ENCODE results near the gene LRRIQ4.

The LRRIQ4 gene

GRCh38 chr3:169848741-169849140, 36.1 kb downstream of the LRRIQ4 start:
- DNase-seq (no peak), ATAC-seq (replicated peaks) (no peak)
- peaks cover 23 to 37% of the 10 kb centered on the region in 2 donors for H3K27me3 Mint-ChIP-seq
- H3K9me3 Mint-ChIP-seq: no peaks in the 10 kb centered on the region
- H3K4me3 Mint-ChIP-seq: no peak overlapping the region
- H3K36me3 Mint-ChIP-seq (ENCODE audit: insufficient read depth): peaks cover 4% of the 10 kb centered on the region
- H3K27ac Mint-ChIP-seq: no peak overlapping the region
- H3K4me1 Mint-ChIP-seq (ENCODE audit: low read depth in 2 of 2): no peaks in the 10 kb centered on the region

- Mint-ChIP-seq H3K4me1 (ENCODE audit: low read depth in 2 of 2) (no peaks in the 10 kb centered on the region), H3K36me3 (ENCODE audit: insufficient read depth) (no peaks in the 10 kb centered on the region), H3K27ac (no peak overlapping the region), H3K9me3 (no peaks in the 10 kb centered on the region), H3K4me3 (no peak overlapping the region), H3K27me3 (peaks cover 32 to 53% of the 10 kb centered on the region in 2 donors)
- ATAC-seq (replicated peaks) (no peak), DNase-seq (no peak)
Observed at GRCh38 chr3:169850618-169851017, 37.9 kb downstream of the LRRIQ4 start.

GRCh38 chr3:169855514-169855913, 42.8 kb downstream of the LRRIQ4 start:
- Mint-ChIP-seq H3K27me3 (peaks cover 24 to 61% of the 10 kb centered on the region in 2 donors), H3K4me1 (ENCODE audit: low read depth in 2 of 2) (no peaks in the 10 kb centered on the region), H3K27ac (no peak overlapping the region), H3K9me3 (no peaks in the 10 kb centered on the region), H3K36me3 (ENCODE audit: insufficient read depth) (no peaks in the 10 kb centered on the region), H3K4me3 (no peak overlapping the region)
- ATAC-seq (replicated peaks) (no peak), DNase-seq (no peak)

GRCh38 chr3:169857811-169858210, 45.1 kb downstream of the LRRIQ4 start:
- Mint-ChIP-seq H3K36me3 (ENCODE audit: insufficient read depth) (no peaks in the 10 kb centered on the region), H3K9me3 (no peaks in the 10 kb centered on the region), H3K4me3 (no peak overlapping the region), H3K27me3 (peaks cover 26 to 57% of the 10 kb centered on the region in 2 donors), H3K4me1 (ENCODE audit: low read depth in 2 of 2) (no peaks in the 10 kb centered on the region), H3K27ac (no peak overlapping the region)
- DNase-seq: no peak
- no peak for ATAC-seq (replicated peaks)

GRCh38 chr3:169861871-169862270, 49.2 kb downstream of the LRRIQ4 start:
- no peak overlapping the region for H3K27ac Mint-ChIP-seq
- DNase-seq: no peak
- ATAC-seq (replicated peaks): no peak
- H3K36me3 Mint-ChIP-seq (ENCODE audit: insufficient read depth): no peaks in the 10 kb centered on the region
- peaks cover 18 to 50% of the 10 kb centered on the region in 2 donors for H3K27me3 Mint-ChIP-seq
- no peak overlapping the region for H3K4me3 Mint-ChIP-seq
- H3K9me3 Mint-ChIP-seq: no peaks in the 10 kb centered on the region
- H3K4me1 Mint-ChIP-seq (ENCODE audit: low read depth in 2 of 2): peaks cover 4 to 6% of the 10 kb centered on the region in 2 donors

- no peak overlapping the region for H3K27ac Mint-ChIP-seq
- H3K9me3 Mint-ChIP-seq: no peaks in the 10 kb centered on the region
- peak; percentile 43 to 56 (median 44) for DNase-seq
- H3K27me3 Mint-ChIP-seq: peaks cover 18 to 42% of the 10 kb centered on the region in 2 donors
- no peak overlapping the region for H3K4me3 Mint-ChIP-seq
- H3K36me3 Mint-ChIP-seq (ENCODE audit: insufficient read depth): no peaks in the 10 kb centered on the region
- ATAC-seq (replicated peaks): peak; percentile 68
- peaks cover 4 to 6% of the 10 kb centered on the region in 2 donors for H3K4me1 Mint-ChIP-seq (ENCODE audit: low read depth in 2 of 2)
Observed at GRCh38 chr3:169863458-169863899, 50.8 kb downstream of the LRRIQ4 start.

GRCh38 chr3:169864270-169864669, 51.6 kb downstream of the LRRIQ4 start:
- H3K4me1 Mint-ChIP-seq (ENCODE audit: low read depth in 2 of 2): peaks cover 4 to 6% of the 10 kb centered on the region in 2 donors
- no peaks in the 10 kb centered on the region for H3K9me3 Mint-ChIP-seq
- no peak overlapping the region for H3K4me3 Mint-ChIP-seq
- peaks cover 18 to 42% of the 10 kb centered on the region in 2 donors for H3K27me3 Mint-ChIP-seq
- DNase-seq (no peak), ATAC-seq (replicated peaks) (no peak)
- no peak overlapping the region for H3K27ac Mint-ChIP-seq
- no peaks in the 10 kb centered on the region for H3K36me3 Mint-ChIP-seq (ENCODE audit: insufficient read depth)

GRCh38 chr3:169865176-169865767, 52.6 kb downstream of the LRRIQ4 start:
- no peaks in the 10 kb centered on the region for H3K9me3 Mint-ChIP-seq
- H3K27me3 Mint-ChIP-seq: peaks cover 19 to 42% of the 10 kb centered on the region in 2 donors
- ATAC-seq (replicated peaks): no peak
- no peaks in the 10 kb centered on the region for H3K36me3 Mint-ChIP-seq (ENCODE audit: insufficient read depth)
- no peak for DNase-seq
- H3K4me1 Mint-ChIP-seq (ENCODE audit: low read depth in 2 of 2): peaks cover 4 to 6% of the 10 kb centered on the region in 2 donors
- no peak overlapping the region for H3K27ac Mint-ChIP-seq
- H3K4me3 Mint-ChIP-seq: no peak overlapping the region

- no peaks in the 10 kb centered on the region for H3K36me3 Mint-ChIP-seq (ENCODE audit: insufficient read depth)
- H3K27ac Mint-ChIP-seq: no peak overlapping the region
Observed at GRCh38 chr3:169867584-169868210, 55.0 kb downstream of the LRRIQ4 start.

GRCh38 chr3:169868369-169868768, 55.7 kb downstream of the LRRIQ4 start:
- ATAC-seq (replicated peaks): no peak
- H3K27me3 Mint-ChIP-seq: peaks cover 20 to 32% of the 10 kb centered on the region in 2 donors
- H3K36me3 Mint-ChIP-seq (ENCODE audit: insufficient read depth): no peaks in the 10 kb centered on the region
- H3K9me3 Mint-ChIP-seq: no peaks in the 10 kb centered on the region
- no peak overlapping the region for H3K27ac Mint-ChIP-seq
- no peak for DNase-seq
- H3K4me1 Mint-ChIP-seq (ENCODE audit: low read depth in 2 of 2): peaks cover 8 to 9% of the 10 kb centered on the region in 2 donors
- H3K4me3 Mint-ChIP-seq: no peak overlapping the region

More at GRCh38 chr3:169867584-169868210, 55.0 kb downstream of the LRRIQ4 start:
- peaks cover 17 to 32% of the 10 kb centered on the region in 2 donors for H3K27me3 Mint-ChIP-seq
- H3K4me1 Mint-ChIP-seq (ENCODE audit: low read depth in 2 of 2): peaks cover 8 to 10% of the 10 kb centered on the region in 2 donors
- no peak for ATAC-seq (replicated peaks)
- H3K9me3 Mint-ChIP-seq: no peaks in the 10 kb centered on the region
- no peak overlapping the region for H3K4me3 Mint-ChIP-seq
- DNase-seq: no peak

- ATAC-seq (replicated peaks): no peak
- Mint-ChIP-seq H3K4me1 (ENCODE audit: low read depth in 2 of 2) (peaks cover 5 to 6% of the 10 kb centered on the region in 2 donors), H3K4me3 (no peak within 1 kb of the TSS), H3K27me3 (peaks cover 25 to 30% of the 10 kb centered on the region in 2 donors), H3K36me3 (ENCODE audit: insufficient read depth) (no peaks in the 10 kb centered on the region), H3K27ac (peak within 1 kb of the TSS in 1 of 2 donors; percentile 41), H3K9me3 (no peaks in the 10 kb centered on the region)
- DNase-seq: no peak
Observed at GRCh38 chr3:169869484-169870220, 57.0 kb downstream of the LRRIQ4 start, which contains the start of gene LRRC31. TSS of gene LRRC31 (minus strand) at chr3:169869935. CDS start at chr3:169869807, 128 bp downstream.

GRCh38 chr3:169871129-169871886, 58.6 kb downstream of the LRRIQ4 start:
- peak overlapping the region in 1 of 2 donors; percentile 9 for H3K27ac Mint-ChIP-seq
- no peak for ATAC-seq (replicated peaks)

GRCh38 chr3:169879013-169879557, 66.4 kb downstream of the LRRIQ4 start:
- Mint-ChIP-seq H3K36me3 (ENCODE audit: insufficient read depth) (no peaks in the 10 kb centered on the region), H3K27me3 (peaks cover 30 to 41% of the 10 kb centered on the region in 2 donors), H3K27ac (no peak overlapping the region), H3K9me3 (no peaks in the 10 kb centered on the region), H3K4me1 (ENCODE audit: low read depth in 2 of 2) (no peaks in the 10 kb centered on the region), H3K4me3 (no peak overlapping the region)
- no peak for ATAC-seq (replicated peaks)
- no peak for DNase-seq

More at GRCh38 chr3:169871129-169871886, 58.6 kb downstream of the LRRIQ4 start:
- Mint-ChIP-seq H3K4me1 (ENCODE audit: low read depth in 2 of 2) (peaks cover 4 to 5% of the 10 kb centered on the region in 2 donors), H3K27me3 (peaks cover 21 to 27% of the 10 kb centered on the region in 2 donors), H3K9me3 (no peaks in the 10 kb centered on the region), H3K36me3 (ENCODE audit: insufficient read depth) (no peaks in the 10 kb centered on the region), H3K4me3 (no peak overlapping the region)
- no peak for DNase-seq
